Subcutaneous adipose tissue (tissue), 4 donors: ENCODE data around the gene XYLT1. TPM values are rescaled to one million over a fixed set of nuclear protein-coding genes. Genes with fewer than 3 reads are reported as not detected.

Experiments used
- CTCF ChIP-seq: fragments of 450-650 bp; IDR thresholded peaks from one replicate; pipeline ENCODE4 v1.5.1; 2016; ENCODE audit warnings: low read depth, mild to moderate bottlenecking, control low read depth, antibody characterized with exemption, moderate library complexity
- total RNA-seq, 4 donors: library from RNA; depleted of rRNA; stranded (reverse); fragments of >200 nt; gene quantifications; one replicate each; pipeline ENCODE4 v1.1.0, GENCODE V29; 2016

XYLT1 gene
- total RNA-seq, 4 donors from 2014 or later: 21.7 to 27.5 (median 26.1) TPM

- TF ChIP-seq CTCF: no peak
Observed at GRCh38 chr16:17511340-17511739, 40.6 kb upstream of the XYLT1 start.

DNA sequence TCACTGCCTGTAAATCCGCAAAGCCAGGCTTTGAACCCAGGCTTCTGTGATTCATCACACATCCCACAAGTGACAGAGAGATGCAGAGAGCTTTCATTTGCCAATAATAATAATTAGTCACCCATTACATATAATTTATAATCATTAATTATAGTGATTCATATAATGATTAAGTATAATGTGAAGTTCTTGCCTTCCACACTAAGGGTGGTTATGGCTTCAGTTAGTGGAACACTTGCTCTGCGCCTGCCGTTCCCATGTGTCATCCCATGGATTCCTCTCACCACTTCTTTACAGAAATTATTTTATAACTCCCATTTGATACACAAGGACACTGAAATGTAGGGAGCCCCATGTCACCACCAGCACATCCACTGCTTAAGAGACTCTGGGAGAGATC lies 39.8 kb upstream of the XYLT1 start:
- no peak for TF ChIP-seq CTCF

DNA sequence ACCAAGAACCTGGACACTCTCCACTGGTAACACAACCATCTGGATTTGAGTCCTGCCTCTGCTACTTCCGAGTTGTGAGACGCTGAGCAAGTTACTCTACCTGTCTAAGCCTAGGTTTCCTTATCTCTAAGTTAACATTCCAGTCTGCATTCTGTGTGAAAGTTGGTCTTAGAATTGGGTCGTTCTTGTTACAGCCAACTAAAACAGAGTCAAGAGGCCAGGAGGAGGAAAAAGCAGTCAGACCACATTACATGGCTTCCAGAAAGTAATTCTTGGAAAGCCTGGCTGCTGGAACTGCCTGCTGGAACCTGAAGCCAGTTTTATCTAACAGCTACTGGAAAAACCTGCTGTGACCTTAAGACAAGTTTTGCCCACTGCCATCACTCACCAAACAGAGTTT lies 38.4 kb upstream of the XYLT1 start:
- no peak for TF ChIP-seq CTCF

DNA sequence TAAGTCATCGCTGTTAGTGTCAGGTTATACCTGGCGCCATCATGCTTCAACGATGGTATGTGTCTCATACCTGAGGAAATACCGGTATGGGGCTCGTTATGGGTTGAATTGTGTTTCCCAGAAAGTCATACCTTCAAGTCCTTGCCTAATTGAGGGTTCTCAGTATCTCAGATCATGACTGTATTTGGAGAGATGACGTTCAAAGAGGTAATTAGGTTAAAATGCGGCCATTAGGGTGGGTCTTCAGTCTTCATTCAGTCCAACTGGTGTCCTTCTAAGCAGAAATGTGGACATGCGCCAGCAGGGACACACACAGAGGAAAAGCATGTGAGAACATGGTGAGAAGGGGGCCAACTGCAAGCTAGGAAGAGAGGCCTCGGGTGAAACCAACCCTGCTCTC lies 37.5 kb upstream of the XYLT1 start:
- no peak for TF ChIP-seq CTCF

- TF ChIP-seq CTCF: no peak
Observed at GRCh38 chr16:17504050-17504449, 33.3 kb upstream of the XYLT1 start.

- TF ChIP-seq CTCF: no peak
Observed at GRCh38 chr16:17503331-17503730, 32.6 kb upstream of the XYLT1 start.

- TF ChIP-seq CTCF: no peak
Observed at GRCh38 chr16:17501321-17501720, 30.6 kb upstream of the XYLT1 start.
